NB4 (cell line): Measurements from ENCODE around the gene SOBP.

Experiments
- CTCF ChIP-seq: IDR thresholded peaks from one replicate; pipeline ENCODE4 v1.5.1; 2012; ENCODE audit warnings: low read depth, low read length
- MYC ChIP-seq: IDR thresholded peaks from 2 replicates; pipeline ENCODE4 v1.6.1; 2011; ENCODE audit warnings: low read depth, low read length

DNA sequence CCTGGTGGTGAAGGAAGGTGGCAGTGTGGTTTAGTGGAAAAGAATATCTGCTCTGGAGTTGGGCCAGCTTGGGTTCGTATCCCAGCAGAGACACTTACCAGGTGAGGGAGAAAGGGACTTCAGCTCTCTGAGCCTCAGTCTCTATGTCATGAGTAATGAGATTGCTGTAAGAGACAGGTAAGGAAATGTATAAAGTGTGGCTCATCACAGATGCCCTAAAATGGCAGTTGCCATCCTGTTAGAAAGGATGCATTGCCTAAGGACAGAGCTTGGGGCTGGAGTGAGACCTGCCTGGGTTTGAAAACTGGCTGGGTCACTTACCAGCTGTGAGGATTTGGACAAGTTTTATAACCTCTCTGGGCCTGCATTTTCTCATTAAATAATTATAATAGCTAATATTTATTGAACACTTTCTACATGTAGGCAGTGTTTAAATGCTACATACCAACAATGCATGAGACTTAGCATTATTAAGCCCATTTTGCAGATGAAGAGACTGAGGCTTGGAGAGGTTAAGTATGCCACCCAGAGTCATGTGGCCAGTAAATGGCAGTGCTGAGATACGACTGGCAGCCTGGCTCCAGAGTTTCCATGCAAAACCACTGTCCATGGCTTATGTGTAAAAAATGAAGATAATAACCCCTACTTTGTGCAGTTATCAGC is 157.0 kb downstream of the SOBP start:
- TF ChIP-seq CTCF = no peak
- no peak for TF ChIP-seq MYC
